ENCODE results near the gene PELO.
"Not testable (repeated sequence)": the region's sequence is repeated elsewhere in the genome, so short reads cannot be mapped to it uniquely, and the experiment has no call there.

The PELO gene

DNA sequence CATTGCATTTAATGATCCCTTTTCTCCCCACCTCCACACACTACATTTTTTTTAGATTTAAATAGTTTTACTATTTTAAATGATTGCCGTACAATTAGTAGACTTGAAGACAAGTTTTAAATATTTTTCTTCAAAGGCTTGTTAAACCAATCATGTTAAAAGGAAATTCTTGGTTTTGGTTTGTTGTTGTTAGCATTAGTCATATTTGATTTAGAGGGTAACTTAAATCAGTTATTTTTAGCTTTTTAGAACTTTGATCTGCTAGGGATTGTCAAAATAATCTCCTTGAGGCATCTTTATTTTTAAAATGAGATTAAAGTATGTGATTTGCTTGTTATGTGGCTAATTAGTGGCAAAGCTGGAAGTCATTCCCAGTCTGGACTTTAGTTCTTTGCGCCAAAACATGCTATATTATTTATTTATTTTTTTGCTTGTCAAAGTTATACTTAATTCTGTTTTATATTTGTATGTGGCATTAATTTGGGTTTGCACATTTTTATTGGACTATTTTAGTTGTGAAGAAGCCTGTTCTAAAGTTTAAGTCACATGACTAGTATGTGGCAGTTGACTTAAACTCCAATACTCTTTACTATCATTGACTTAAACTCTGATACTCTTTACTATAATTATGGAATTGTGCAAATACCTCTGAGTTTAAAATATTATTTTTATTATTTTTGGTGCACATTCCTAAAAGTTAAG lies 14.7 kb downstream of the PELO start:
- DNase-seq = no peak

GRCh38 chr5:52802974-52803336 lies 15.2 kb downstream of the PELO start:
- no peak for DNase-seq

DNA sequence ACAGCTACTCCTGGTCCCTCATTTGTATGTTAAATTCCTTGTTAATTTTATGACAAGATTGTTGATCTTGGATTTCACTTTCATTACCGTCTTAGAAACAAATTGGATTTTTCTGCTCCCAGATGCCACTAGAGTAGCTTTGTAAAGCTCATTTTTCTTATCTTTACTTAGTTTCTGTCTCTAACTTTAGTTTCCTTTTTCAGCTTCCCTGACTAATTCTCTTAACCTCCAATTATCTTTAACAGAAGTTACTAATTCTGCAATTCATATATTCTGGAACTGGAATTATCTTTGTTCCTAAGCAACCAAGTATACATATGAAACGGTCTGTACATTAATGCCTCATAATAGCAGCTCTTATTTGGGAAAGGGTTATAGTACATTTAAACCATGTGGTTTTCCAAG lies 16.7 kb downstream of the PELO start:
- DNase-seq = no peak

- no peak for DNase-seq
Observed at GRCh38 chr5:52804981-52805380, 17.3 kb downstream of the PELO start.

DNA sequence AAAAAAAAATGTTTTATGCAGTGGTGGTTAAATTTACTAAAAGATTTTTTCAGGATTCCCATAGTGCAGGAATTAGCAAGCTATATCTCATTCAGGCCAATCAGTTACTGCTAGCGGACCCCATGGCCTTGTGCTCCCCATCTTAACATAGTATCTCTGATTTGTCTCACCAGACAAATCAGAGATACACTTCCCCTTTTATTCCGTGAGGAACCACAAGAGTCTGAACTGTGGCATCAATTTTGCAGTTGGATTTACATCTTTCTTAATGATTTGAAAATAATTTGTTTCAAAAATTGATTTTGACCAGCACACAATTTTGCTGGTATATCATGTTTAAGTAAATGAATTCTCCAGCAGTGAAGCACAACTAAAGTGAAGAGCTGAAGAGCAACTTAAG lies 17.9 kb downstream of the PELO start:
- DNase-seq = no peak

GRCh38 chr5:52807037-52807436 lies 19.3 kb downstream of the PELO start:
- no peak for DNase-seq

DNA sequence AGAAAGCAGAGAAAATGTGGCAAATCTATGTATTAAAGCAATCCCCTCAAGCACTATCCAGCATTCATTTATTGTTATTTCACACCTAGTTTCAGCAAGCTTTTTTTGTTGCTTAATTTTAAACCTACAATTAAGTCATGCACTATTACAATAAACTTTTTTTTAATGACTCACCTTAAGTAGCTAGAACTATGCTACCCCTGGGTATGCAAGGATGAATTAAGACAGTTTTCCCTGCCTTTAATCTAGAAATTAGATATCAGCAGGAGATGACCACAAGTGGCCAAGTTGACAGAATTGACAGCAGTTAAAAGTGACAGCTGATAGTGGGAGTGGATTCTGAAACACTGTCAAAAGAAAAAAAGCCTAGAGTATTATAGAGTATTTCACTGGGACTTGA lies 20.0 kb downstream of the PELO start:
- no peak for DNase-seq

- peak; percentile 38 for DNase-seq
Observed at GRCh38 chr5:52808316-52808901, 20.7 kb downstream of the PELO start.

DNA sequence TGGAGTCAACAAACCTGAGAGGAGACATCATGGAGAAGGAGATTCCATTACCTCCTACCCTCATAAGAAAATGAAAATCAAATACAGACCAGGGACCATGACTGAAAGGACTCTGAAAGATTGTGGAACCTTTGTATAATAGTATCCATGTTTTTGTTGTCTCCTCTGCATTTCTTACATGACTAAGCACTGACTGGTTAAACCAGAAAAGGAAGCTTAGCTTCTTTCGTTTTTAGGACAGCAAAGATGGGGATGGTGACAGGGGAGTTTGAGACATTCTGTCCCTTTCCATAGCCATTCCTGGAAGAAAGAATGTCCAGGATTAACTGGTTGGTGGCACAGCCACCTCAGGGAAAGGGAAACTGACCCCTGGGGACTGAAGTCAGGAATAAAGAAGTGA lies 22.2 kb downstream of the PELO start:
- DNase-seq = peak; percentile 47

- DNase-seq = no peak
Observed at GRCh38 chr5:52810426-52810825, 22.7 kb downstream of the PELO start.

GRCh38 chr5:52811067-52811749 lies 23.5 kb downstream of the PELO start:
- DNase-seq = peak; percentile 62

- no peak for DNase-seq
Observed at GRCh38 chr5:52814352-52815148, 26.8 kb downstream of the PELO start.

- DNase-seq = no peak
Observed at GRCh38 chr5:52817818-52818217, 30.1 kb downstream of the PELO start.

DNA sequence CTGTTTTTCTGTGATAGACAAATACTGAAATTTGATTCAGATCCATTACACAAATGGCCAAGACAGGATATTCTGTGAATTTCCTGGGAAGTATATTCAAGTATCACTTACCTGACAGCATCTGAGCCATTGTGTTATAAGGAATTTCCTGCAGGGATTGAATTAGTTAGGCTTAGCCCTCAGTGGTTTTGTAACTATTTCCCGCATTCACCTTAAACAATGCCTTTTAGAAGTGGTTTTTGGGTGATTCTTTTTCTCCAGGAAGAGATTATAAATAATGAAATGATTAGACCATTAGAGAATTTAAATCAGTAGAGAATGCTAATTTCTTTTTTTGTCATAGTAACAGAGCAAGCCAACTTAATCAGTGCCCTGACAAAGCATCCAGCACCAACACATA lies 30.6 kb downstream of the PELO start:
- DNase-seq = no peak

GRCh38 chr5:52818807-52819206 lies 31.1 kb downstream of the PELO start:
- not testable (repeated sequence) for DNase-seq

- no peak for DNase-seq
Observed at GRCh38 chr5:52821901-52822300, 34.2 kb downstream of the PELO start.

GRCh38 chr5:52822437-52822836 lies 34.7 kb downstream of the PELO start:
- DNase-seq = no peak

DNA sequence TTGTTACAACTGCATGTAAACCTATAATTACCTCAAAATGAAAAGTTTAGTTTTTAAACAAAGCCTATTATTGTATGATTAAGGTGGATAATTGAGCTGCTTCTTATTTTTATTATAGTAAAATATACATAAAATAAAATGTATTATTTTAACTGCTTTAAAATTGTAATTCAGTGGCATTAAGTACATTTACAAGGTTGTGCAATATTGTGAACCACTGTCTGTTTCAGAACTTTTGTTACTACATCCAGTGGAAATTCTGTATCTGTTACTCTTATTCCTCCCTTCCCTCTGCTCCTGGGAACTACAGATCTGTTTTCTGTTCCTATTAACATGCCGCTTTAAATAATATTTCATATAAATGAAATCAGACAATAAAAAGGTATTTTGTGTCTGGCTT lies 37.1 kb downstream of the PELO start:
- no peak for DNase-seq

DNA sequence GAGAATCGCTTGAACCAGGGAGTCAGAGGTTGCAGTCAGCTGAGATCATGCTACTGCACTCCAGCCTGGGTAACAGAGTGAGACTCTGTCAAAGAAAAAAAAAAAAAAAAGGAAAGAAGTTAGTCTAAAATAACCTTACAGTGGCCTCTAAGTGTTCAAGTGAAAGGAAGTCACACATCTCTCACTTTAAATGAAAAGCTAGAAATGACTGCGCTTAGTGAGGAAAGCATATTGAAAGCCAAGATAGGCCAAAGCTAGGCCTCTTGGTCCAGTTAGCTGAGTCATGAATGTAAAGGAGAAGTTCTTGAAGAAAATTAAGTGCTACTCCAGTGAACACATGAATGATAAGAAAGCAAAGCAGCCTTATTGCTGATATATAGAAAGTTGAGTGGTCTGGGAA lies 38.1 kb downstream of the PELO start:
- DNase-seq = no peak

- DNase-seq = no peak
Observed at GRCh38 chr5:52827815-52828214, 40.1 kb downstream of the PELO start.

DNA sequence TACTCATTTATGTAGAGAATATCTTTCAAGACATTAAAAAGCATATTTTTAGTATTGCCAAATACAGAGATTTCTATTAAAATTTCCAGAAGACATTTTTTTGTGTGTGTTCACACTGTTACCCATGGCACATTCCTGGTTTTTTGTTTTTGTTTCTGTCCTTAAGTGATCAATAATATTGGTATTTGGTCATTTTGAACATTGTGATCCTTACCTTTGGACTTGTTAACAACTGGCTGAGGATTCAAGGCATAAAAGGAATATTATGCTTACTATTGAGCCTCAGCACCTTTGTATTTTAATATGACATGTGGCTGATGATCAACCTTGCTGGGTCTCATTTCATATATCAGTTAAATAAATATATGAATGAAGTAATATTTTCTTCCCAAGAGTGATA lies 41.9 kb downstream of the PELO start:
- DNase-seq = no peak

DNA sequence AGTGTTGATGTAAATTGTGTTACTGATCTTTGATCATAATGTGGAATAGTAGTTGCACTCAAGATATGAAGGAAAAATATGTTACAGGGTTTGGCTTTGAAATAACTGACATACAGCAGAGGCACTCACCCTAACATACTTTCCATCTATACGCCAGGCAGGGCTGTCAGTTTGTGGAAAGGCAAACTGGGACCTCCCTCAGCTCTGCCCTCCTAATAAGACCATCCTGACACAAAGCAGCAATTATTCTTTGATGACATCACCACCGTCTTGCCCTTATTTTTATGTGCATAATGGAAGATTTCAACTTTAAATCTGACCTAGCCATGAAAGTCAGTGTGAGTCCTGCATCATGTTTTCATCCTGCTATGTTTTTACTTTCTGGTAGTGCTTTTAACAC lies 42.9 kb downstream of the PELO start:
- DNase-seq = no peak

DNA sequence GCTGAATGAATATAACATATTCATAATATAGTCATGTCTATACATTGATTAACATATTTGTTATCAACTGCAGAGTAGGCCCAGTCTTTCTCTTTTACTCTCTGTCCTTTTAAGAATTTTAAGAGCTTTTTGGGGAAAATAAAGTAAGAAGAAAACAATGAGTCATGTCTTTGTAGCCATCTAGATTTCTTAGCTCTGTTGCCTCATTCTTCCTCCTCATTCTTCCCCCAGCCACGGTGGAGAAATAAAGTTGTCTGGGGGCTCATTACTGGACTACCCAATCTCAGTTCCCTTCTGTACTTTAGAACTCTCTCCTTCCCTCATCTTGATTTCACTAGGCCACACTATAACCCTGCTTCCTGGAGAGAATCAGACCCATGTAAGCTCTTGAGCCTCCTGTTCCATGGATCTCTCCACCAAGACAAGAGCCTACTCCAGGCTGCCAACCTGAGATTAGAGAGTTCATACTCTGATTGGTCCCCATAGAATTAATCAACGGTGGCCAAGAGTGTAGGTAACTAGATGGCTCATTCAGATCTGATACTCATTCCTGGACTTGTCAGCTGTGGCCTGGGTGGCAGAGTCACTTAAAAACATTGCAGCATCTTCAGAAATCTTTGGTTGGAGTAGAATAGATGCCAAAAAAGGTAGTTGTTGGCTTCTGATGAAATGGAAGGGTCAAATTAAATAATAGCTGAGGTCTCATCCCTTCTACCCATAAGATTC lies 44.2 kb downstream of the PELO start:
- DNase-seq = no peak

Data from fibroblast of skin of right quadriceps (primary cell).